T-helper 2 cell treated with Interferon-gamma antibody and Interleukin-4, amounts not matched to agents 5 μg/mL and 100 μg/mL, for 36 hours (primary cell): ENCODE measurements around the gene TTC33.

Experiments
- DNase-seq: peaks from one replicate; pipeline ENCODE4 v3.0.0; 2021; ENCODE audit warnings: low spot score
- H3K27ac Mint-ChIP-seq: one replicate; pipeline ENCODE4 v1.8.0; 2021; ENCODE audit warnings: mild to moderate bottlenecking, mixed read lengths
- H3K27me3 Mint-ChIP-seq: one replicate; pipeline ENCODE4 v1.8.0; 2021; ENCODE audit warnings: low read depth, mixed read lengths
- H3K36me3 Mint-ChIP-seq: one replicate; pipeline ENCODE4 v1.8.0; 2021; ENCODE audit warnings: low read depth, mixed read lengths
- H3K4me1 Mint-ChIP-seq: one replicate; pipeline ENCODE4 v1.8.0; 2021; ENCODE audit warnings: low read depth, mixed read lengths
- H3K4me3 Mint-ChIP-seq: one replicate; pipeline ENCODE4 v1.8.0; 2022; ENCODE audit warnings: mild to moderate bottlenecking, moderate library complexity, mixed read lengths
- H3K9me3 Mint-ChIP-seq: one replicate; pipeline ENCODE4 v1.8.0; 2021; ENCODE audit warnings: mixed read lengths

TTC33 gene

DNA sequence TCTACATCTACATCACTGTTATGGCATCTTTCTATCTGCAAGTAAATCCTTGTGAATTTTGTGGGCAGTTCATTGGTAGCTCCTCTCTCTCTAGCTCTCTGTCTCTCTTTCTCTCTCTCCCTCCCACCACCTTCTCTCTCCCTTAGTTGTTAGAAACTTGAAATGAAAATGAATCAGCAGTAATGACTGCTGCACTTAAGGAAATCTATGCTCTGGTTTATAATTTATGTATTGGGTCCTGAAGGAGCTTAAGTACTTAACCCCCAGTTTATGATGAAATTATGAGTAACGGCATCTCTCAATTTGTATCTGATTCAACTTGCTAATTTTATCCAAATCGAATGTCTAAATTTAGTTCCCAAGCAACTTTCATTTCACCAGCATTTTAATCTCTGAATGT lies 128.1 kb downstream of the TTC33 start:
- H3K9me3 Mint-ChIP-seq = peaks cover 3% of the 10 kb centered on the region
- no peak for DNase-seq
- no peak overlapping the region for H3K4me3 Mint-ChIP-seq
- H3K27me3 Mint-ChIP-seq = no peaks in the 10 kb centered on the region
- H3K36me3 Mint-ChIP-seq = peaks cover 5% of the 10 kb centered on the region
- H3K27ac Mint-ChIP-seq = no peak overlapping the region
- peaks cover 32% of the 10 kb centered on the region for H3K4me1 Mint-ChIP-seq

DNA sequence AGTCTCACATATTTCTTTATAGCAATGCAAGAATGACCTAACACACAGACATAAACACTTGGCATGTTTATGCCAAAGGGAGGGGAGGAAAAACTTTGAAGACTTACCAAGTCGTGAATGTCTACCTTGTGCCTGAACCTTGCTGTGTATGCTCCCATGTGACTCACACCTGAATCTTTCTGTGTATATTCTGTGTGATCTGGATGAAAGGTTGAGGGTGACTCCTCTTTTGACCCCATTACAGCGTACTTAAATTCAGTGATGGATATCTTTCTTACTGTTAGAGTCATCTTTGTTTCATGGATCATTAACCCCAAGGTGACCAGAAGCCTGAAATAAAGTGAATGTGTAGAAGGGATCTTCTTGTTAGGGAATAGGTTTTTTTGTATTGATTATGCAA lies 129.0 kb downstream of the TTC33 start:
- H3K4me3 Mint-ChIP-seq = no peak overlapping the region
- H3K9me3 Mint-ChIP-seq = peaks cover 3% of the 10 kb centered on the region
- DNase-seq = no peak
- no peaks in the 10 kb centered on the region for H3K27me3 Mint-ChIP-seq
- H3K4me1 Mint-ChIP-seq = peaks cover 39% of the 10 kb centered on the region
- no peak overlapping the region for H3K27ac Mint-ChIP-seq
- H3K36me3 Mint-ChIP-seq = peaks cover 5% of the 10 kb centered on the region

DNA sequence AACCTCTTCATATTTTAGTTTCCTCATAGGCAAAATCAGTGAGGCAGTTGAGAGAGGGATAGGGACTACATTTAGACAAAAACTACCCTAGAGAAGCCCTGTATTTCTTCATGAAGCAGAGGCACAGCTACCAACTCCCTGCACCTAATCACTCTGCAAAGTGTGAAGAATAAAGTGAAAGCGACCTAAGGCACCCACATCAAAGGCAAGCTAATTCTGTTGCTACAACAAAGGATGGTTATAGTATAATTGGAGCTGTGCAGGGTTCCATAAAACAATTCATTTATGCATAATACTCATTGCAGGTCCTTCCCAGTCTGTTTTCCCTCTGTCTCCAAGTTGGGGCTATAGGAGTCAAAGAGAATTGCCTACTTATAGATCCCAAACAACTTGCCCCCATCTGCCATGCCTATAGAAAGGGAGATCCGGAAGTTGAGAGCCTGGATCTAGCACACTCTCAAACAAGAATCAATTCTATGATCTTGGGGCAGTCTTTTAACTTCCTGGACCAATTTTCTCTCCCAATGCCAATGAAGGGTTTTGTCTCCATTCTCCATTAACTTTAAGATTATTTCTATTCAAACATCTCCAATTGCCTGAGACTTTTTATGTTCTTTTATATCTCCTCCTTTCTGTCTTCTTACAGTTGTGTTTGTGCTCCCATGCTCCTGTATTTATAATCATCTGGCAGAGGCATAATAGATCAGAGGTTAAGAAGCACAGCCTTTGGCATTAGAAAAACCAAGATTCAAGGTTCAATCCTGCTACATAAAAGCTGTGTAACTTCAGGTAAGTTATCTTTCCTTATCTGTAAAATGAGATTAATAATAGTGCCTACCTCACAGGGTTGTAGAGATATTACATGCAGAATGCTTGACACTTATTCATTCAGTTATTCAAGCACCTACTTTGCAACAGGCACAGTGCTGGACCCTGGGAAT lies 132.0 kb downstream of the TTC33 start:
- peak overlapping the region; percentile 22 for H3K4me3 Mint-ChIP-seq
- H3K4me1 Mint-ChIP-seq = peaks cover 37% of the 10 kb centered on the region
- H3K9me3 Mint-ChIP-seq = no peaks in the 10 kb centered on the region
- peaks cover 2% of the 10 kb centered on the region for H3K27me3 Mint-ChIP-seq
- H3K36me3 Mint-ChIP-seq = peaks cover 6% of the 10 kb centered on the region
- H3K27ac Mint-ChIP-seq = peak overlapping the region; percentile 10
- DNase-seq = no peak

DNA sequence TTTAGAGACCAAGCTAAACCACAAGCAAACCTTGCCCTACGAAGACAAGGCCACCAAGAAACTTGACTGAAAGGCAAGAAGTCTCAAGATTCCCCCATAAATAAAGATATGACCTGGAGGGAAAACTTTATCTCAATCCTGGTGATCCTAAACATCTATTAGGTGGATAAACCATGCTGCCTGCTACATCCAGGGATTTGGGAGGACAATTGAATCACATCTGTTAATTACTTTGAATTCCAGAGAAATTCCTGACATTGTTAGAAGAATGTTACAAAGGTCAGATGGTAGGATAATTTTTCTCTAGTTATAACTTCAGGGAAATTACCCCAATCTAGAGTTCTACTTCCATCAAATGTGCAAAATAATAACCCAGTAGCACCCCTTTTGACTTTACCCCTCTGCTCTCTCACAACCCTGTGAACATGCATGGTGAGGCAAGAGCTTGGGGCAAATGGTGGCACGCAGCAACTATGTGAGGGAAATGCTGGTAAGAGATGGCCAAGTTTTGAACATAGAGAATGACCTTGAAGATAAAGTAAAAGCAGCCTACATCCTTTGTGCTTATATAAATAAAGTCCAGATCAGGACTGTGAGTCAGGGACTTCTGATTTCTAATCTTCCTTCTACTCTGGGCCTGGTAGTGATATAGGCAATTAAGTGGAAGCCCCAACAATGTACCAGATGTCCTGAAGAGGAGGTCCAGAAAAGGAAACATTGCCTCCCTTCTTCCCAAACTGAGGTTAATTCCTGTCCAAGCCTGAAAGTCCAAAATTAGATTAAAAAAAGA lies 133.1 kb downstream of the TTC33 start:
- H3K4me1 Mint-ChIP-seq = peaks cover 35% of the 10 kb centered on the region
- peaks cover 6% of the 10 kb centered on the region for H3K36me3 Mint-ChIP-seq
- H3K9me3 Mint-ChIP-seq = no peaks in the 10 kb centered on the region
- no peak overlapping the region for H3K4me3 Mint-ChIP-seq
- DNase-seq = no peak
- H3K27me3 Mint-ChIP-seq = peaks cover 2% of the 10 kb centered on the region
- H3K27ac Mint-ChIP-seq = no peak overlapping the region

DNA sequence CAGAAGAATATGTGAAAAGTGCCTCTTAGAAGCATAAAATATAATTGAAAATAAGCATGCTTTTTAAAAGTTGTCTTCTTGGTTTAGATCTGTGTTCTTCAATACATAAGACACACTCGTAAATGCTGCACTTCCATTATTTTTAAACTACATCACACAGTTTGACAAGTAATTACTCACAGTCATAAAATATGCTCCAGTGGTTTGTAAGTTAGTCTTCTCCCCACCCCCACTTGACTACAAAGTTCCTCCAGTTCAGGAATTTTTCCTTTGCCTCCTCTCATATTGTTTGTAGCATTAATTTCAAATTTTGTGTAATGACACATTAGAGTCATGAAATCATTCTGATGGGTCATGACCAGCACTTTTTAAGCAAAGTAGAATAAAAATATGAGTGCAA lies 136.3 kb downstream of the TTC33 start:
- Mint-ChIP-seq H3K4me3 (no peak overlapping the region), H3K27me3 (peaks cover 2% of the 10 kb centered on the region), H3K27ac (no peak overlapping the region), H3K4me1 (peaks cover 41% of the 10 kb centered on the region), H3K36me3 (peaks cover 6% of the 10 kb centered on the region), H3K9me3 (no peaks in the 10 kb centered on the region)
- no peak for DNase-seq

DNA sequence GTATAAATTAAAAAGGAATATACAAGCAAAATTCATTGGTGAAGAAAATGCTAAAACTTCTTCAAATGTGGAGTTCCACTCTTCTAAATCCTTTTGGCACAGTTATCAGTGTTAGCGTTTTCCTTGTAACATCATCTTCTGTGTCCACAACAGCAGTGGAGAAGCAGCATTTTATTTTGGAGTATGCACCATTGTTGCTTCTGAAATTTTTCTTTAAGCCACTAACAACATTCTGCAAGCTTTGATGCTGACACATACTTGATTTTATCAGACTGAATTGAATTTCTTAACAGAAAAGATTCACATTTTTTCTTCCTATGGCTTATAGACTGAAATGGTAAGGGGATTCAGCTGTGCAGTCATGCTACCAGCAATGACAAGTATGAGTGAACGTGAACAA lies 136.8 kb downstream of the TTC33 start:
- Mint-ChIP-seq H3K9me3 (no peaks in the 10 kb centered on the region), H3K27ac (no peak overlapping the region), H3K36me3 (peaks cover 4% of the 10 kb centered on the region), H3K27me3 (peaks cover 2% of the 10 kb centered on the region), H3K4me1 (peaks cover 36% of the 10 kb centered on the region), H3K4me3 (no peak overlapping the region)
- DNase-seq = no peak

DNA sequence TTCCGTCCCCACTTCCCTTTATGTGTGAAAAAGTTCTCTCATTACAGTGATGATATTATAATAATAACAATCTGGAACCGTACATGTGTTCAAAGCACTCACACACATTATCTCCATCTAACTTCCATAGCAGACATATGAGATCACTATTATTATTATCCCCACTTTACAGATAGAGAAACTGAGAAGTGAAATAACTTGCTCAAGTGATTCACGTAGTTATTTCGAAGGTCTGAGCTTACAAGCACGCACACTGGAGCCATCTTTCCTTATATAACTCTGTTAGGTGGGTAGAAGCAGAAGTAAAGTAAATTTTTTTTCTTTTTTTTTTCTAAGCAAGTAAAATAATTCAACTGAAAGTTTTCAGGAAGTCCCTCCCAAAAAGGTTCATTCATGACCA lies 139.0 kb downstream of the TTC33 start:
- peaks cover 22% of the 10 kb centered on the region for H3K4me1 Mint-ChIP-seq
- H3K27ac Mint-ChIP-seq = no peak overlapping the region
- H3K9me3 Mint-ChIP-seq = no peaks in the 10 kb centered on the region
- peaks cover 2% of the 10 kb centered on the region for H3K27me3 Mint-ChIP-seq
- DNase-seq = no peak
- peaks cover 4% of the 10 kb centered on the region for H3K36me3 Mint-ChIP-seq
- no peak overlapping the region for H3K4me3 Mint-ChIP-seq

DNA sequence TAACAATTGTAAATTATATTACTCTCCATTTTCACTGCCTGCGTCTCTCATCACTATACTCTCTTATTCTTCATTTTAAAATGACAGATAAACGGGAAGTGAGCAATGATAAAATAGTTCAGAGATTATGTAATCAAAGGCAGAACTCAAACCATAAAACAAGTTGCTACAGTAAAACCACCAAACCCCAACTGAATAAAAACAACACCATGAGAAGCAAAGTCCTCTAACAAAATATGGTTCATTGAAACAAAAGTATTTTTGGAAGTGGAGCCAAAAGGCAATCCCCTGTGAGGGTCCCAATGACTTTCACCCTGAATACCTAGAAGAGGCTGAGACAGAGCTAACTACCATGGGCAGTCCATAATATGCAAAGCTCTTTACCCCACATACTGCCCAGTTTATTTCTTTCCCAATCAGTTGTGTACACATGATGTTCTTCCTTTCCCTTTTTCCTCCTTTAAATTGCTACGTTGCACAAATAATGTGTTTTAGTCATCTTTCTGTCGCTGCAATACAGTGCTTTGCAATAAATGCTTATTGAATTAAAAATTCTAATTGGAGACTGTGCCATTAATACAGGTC lies 140.1 kb downstream of the TTC33 start:
- Mint-ChIP-seq H3K9me3 (peaks cover 4% of the 10 kb centered on the region), H3K4me1 (peaks cover 21% of the 10 kb centered on the region), H3K27ac (peak overlapping the region; percentile 18), H3K27me3 (peaks cover 2% of the 10 kb centered on the region), H3K4me3 (no peak overlapping the region), H3K36me3 (peaks cover 4% of the 10 kb centered on the region)
- no peak for DNase-seq

DNA sequence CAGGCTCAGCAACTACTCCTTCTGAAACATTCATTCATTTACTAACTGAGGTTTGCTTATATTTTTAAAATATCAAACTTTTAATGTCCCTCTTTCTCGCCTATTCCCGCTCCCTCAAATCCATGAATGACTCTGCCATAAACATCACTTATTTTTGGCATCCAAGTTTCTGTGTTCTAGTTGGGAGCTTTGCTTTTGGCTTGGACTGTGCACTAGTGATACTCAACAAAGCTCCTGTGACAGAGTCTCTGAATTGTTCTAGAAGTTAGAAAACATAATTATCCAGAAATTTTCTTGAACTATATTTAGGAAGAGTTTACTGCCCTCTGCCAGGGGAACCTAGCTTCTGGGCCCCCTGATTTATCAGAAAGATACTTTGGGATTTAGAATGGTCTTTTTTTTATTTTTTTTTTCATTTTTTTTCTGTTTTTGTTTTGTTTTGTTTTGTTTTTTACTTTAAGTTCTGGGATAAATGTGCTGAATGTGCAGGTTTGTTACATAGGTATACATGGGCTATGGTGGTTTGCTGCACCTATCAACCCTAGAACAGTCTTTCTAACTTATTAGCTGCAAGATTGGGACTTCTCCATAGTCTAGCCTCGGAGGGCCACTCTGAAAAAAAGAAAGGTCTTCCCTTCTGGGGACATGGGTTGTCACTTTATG lies 140.7 kb downstream of the TTC33 start:
- H3K27ac Mint-ChIP-seq = no peak overlapping the region
- no peaks in the 10 kb centered on the region for H3K27me3 Mint-ChIP-seq
- DNase-seq = no peak
- H3K36me3 Mint-ChIP-seq = peaks cover 1% of the 10 kb centered on the region
- peaks cover 4% of the 10 kb centered on the region for H3K9me3 Mint-ChIP-seq
- peaks cover 21% of the 10 kb centered on the region for H3K4me1 Mint-ChIP-seq
- H3K4me3 Mint-ChIP-seq = no peak overlapping the region

DNA sequence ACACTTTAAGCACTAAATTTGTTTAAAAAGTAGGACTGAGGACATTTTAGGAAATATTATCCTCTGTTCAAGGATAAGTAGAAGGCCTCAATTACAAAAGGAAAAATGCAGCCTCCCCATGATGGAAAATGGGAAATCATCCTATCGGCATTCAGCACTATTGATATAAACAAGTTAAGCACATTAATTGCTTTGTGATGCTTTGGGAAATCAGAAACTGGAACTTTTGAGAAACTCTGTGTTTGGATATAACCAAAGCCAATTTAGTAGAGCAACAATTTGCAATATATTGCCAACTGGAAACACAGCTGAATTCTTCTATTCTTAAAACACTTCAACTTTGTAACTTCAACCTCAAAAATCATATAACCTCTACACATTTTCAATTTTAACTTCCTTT lies 141.3 kb downstream of the TTC33 start:
- no peaks in the 10 kb centered on the region for H3K27me3 Mint-ChIP-seq
- no peak for DNase-seq
- peaks cover 4% of the 10 kb centered on the region for H3K9me3 Mint-ChIP-seq
- no peak overlapping the region for H3K4me3 Mint-ChIP-seq
- peaks cover 1% of the 10 kb centered on the region for H3K36me3 Mint-ChIP-seq
- H3K4me1 Mint-ChIP-seq = peaks cover 21% of the 10 kb centered on the region
- no peak overlapping the region for H3K27ac Mint-ChIP-seq

DNA sequence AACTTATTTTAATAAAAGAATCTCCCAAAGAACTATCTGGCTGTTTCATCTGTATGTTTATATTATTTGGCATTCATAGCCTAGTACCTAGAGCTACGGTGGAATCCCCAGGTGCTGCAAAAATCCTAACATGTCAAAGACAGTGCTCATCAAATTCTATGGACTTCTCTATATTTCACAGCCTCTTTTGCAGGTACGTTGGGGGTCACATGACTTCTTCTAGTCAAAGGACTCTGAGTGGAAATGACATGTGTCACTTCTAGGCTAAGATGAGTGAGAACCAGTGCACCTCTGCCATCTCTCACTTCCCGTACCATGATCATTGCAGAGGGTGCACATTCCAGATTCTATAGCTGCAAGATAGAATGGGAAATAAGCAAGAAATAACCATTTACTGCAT lies 148.6 kb downstream of the TTC33 start:
- H3K27me3 Mint-ChIP-seq = no peaks in the 10 kb centered on the region

DNA sequence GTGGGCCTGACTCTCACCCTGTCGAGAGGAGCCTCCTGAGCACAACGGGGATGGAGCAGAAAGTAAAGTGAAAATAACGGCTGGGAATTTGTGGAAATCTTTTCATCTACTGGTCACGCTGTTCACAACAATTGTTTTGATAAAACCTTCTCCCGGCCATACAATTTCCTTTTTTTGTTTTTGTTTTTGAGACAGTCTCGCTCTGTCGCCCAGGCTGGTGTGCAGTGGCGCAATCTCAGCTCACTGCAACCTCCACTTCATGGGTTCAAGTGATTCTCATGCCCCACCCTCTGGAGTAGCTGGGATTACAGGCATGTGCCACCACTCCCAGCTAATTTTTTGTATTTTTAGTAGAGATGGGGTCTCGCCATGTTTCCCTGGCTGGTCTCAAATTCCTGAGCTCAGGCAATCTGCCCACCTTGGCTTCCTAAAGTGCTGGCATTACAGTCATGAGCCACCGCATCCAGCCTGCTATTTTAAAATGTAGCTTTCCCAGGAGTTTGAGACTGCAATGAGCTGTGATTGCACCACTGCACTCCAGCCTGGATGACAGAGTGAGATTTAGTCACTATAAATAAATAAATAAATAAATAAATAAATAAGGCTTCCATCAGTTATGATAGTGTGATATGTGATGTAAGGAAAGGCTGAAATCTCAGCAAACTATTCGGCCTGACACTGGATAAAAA lies 149.5 kb downstream of the TTC33 start:
- Mint-ChIP-seq H3K4me3 (peak overlapping the region; percentile 64), H3K4me1 (peaks cover 28% of the 10 kb centered on the region), H3K27ac (peak overlapping the region; percentile 71), H3K27me3 (no peaks in the 10 kb centered on the region), H3K36me3 (peaks cover 5% of the 10 kb centered on the region), H3K9me3 (peaks cover 4% of the 10 kb centered on the region)
- no peak for DNase-seq

More for the DNA sequence above, 148.6 kb downstream of the TTC33 start:
- Mint-ChIP-seq H3K27ac (no peak overlapping the region), H3K9me3 (peaks cover 4% of the 10 kb centered on the region), H3K4me1 (peaks cover 20% of the 10 kb centered on the region), H3K4me3 (no peak overlapping the region), H3K36me3 (peaks cover 6% of the 10 kb centered on the region)
- DNase-seq = no peak

DNA sequence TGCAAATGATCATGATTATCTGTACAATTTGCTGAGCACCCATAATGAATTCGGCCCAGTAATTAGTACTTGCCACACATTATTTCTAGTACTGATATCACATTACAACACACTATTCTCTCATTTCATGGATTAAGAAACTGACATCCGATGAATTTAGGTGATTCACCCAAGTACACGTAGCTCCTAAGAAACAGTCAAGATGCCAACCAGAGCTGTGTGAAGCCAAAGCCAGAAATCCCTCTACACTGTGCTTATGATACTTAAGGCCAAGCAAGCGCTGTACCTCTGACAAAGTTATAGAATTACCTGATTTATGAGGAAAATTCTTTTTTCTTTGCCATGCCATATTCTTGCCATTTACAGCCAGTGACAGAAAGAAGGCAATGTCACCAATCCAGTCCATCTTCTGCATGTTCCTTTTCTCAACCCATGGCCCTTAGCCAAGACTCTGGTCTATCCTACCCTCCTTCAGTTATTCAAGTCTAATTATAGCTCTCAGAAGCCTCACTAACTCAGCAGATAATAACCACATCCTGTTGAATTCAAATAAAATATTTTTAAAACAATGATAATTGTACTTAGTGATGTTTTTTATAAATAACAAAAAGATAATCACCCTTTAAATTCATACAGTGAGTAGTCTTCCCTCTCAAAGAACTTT lies 150.3 kb downstream of the TTC33 start:
- Mint-ChIP-seq H3K4me3 (peak overlapping the region; percentile 64), H3K4me1 (peaks cover 31% of the 10 kb centered on the region)
- DNase-seq = no peak

More for the DNA sequence above, 150.3 kb downstream of the TTC33 start:
- Mint-ChIP-seq H3K36me3 (peaks cover 5% of the 10 kb centered on the region), H3K27me3 (no peaks in the 10 kb centered on the region), H3K27ac (peak overlapping the region; percentile 71), H3K9me3 (no peaks in the 10 kb centered on the region)
